Aorta (tissue), 5 donors: ENCODE data around the gene ZRANB2. TPM values are rescaled to one million over a fixed set of nuclear protein-coding genes. Genes with fewer than 3 reads are reported as not detected.

ENCODE experiments used
- ATAC-seq: fragments of 200-7000 bp; cut with Tn5 transposase; one replicate; pipeline ENCODE4 v1.9.1; 2022; ENCODE audit warnings: moderate library complexity; ENCODE audit not compliant: low FRiP score
- DNase-seq, 2 donors: peaks; one replicate each; pipeline ENCODE4 v3.0.0-alpha.2; 2020
- H3K27ac ChIP-seq, 2 donors: one replicate each; pipeline ENCODE4 v1.5.1; 2013; ENCODE audit warnings: low read length in 2 of 2, mild to moderate bottlenecking in 2 of 2, moderate library complexity in 2 of 2, control low read depth in 1 of 2, inconsistent platforms in 1 of 2, low read depth in 1 of 2
- H3K27me3 ChIP-seq, 2 donors: one replicate each; pipeline ENCODE4 v1.6.1; 2013; ENCODE audit warnings: control low read depth in 1 of 2, low read length in 1 of 2, mild to moderate bottlenecking in 1 of 2, moderate library complexity in 1 of 2; ENCODE audit not compliant: insufficient read depth in 2 of 2, control insufficient read depth in 1 of 2
- H3K36me3 ChIP-seq, 2 donors: one replicate each; pipeline ENCODE4 v1.6.1; 2013; ENCODE audit warnings: control low read depth in 1 of 2, low read length in 1 of 2, mild to moderate bottlenecking in 1 of 2; ENCODE audit not compliant: insufficient read depth in 2 of 2, control insufficient read depth in 1 of 2
- H3K4me1 ChIP-seq, 2 donors: one replicate each; pipeline ENCODE4 v1.6.1; 2013; ENCODE audit warnings: low read length in 2 of 2, control low read depth in 1 of 2, mild to moderate bottlenecking in 1 of 2, moderate library complexity in 1 of 2; ENCODE audit not compliant: insufficient read depth in 2 of 2, control insufficient read depth in 1 of 2
- H3K4me3 ChIP-seq, 2 donors: one replicate each; pipeline ENCODE4 v1.5.1; 2013; ENCODE audit warnings: low read length in 2 of 2, control low read depth in 1 of 2, mild to moderate bottlenecking in 1 of 2
- H3K9me3 ChIP-seq: one replicate; pipeline ENCODE4 v1.6.1; 2013; ENCODE audit warnings: mild to moderate bottlenecking, low read length; ENCODE audit not compliant: control insufficient read depth
- WGBS, 2 donors: extraction: QIAGEN DNeasy Blood & Tissue Kit; methylation state at CpG; one replicate each; pipeline ENCODE4 v1.1.7; 2013; 5-methylcytosine and 5-hydroxymethylcytosine counted together
- intact Hi-C, 2 donors: fragments of 100-400 bp; cut with DNase I; formaldehyde crosslinking; loops; one replicate each; pipeline versions ENCODE4 v1.14.2 to v1.15.0; 2022
- polyA plus RNA-seq, 2 donors: library from polyadenylated mRNA; stranded (reverse); fragments of 200-250 nt; gene quantifications; one replicate each; pipeline ENCODE4 v1.2.3, GENCODE V29; 2013
- total RNA-seq, 2 donors: library from RNA; stranded (reverse); fragmentation: NEBNext Ultra II Directional; extraction: Animal tissue kit (Norgen Biotek cat#: 25700); gene quantifications; one replicate each; pipeline ENCODE4 v1.2.1, GENCODE V29; 2021
- donor health status: healthy with polysubstance abuse.
- donor health status: Bipolar disorder and iron deficiency.
- donor health status: DM: no; HTN: no; CAD: no.
- donor health status: DM: no; HTN: no; CAD: no.
- donor health status: DM: yes; HTN: yes; CAD: no.

The ZRANB2 gene
- total and polyA plus RNA-seq, 4 donors: 26.3 to 118 (median 100) TPM

- Histone ChIP-seq H3K27ac (no peak overlapping the region), H3K4me1 (peaks cover 0 to 2% of the 10 kb centered on the region in 2 donors), H3K4me3 (no peak overlapping the region), H3K9me3 (no peaks in the 10 kb centered on the region), H3K27me3 (no peaks in the 10 kb centered on the region), H3K36me3 (no peaks in the 10 kb centered on the region)
- ATAC-seq (no peak), DNase-seq (no peak)
- intact Hi-C loops: no loop called here
- 96 to 99% methylated on average over 2 of the region's 2 CpGs for WGBS, 2 donors
Observed at GRCh38 chr1:71094913-71095312, 14.1 kb upstream of the ZRANB2 start.

- intact Hi-C loops: no loop called here
- WGBS, 2 donors: 33 to 40% methylated on average over 1 of the region's 1 CpG
Observed at GRCh38 chr1:71093938-71094337, 13.1 kb upstream of the ZRANB2 start.

GRCh38 chr1:71089536-71090270 is 8.9 kb upstream of the ZRANB2 start:
- H3K4me3 ChIP-seq: no peak overlapping the region
- 48 to 52% methylated on average over 6 of the region's 6 CpGs for WGBS, 2 donors
- no peaks in the 10 kb centered on the region for H3K36me3 ChIP-seq
- H3K27ac ChIP-seq: peak overlapping the region; percentile 44 to 51
- DNase-seq (no peak), ATAC-seq (no peak)
- no peaks in the 10 kb centered on the region for H3K27me3 ChIP-seq
- intact Hi-C loops: no loop called here
- no peaks in the 10 kb centered on the region for H3K9me3 ChIP-seq
- H3K4me1 ChIP-seq: peaks cover 0 to 2% of the 10 kb centered on the region in 2 donors

More at GRCh38 chr1:71093938-71094337, 13.1 kb upstream of the ZRANB2 start:
- Histone ChIP-seq H3K4me1 (peaks cover 0 to 2% of the 10 kb centered on the region in 2 donors), H3K27me3 (no peaks in the 10 kb centered on the region), H3K4me3 (no peak overlapping the region), H3K36me3 (no peaks in the 10 kb centered on the region), H3K9me3 (no peaks in the 10 kb centered on the region), H3K27ac (no peak overlapping the region)
- DNase-seq (no peak), ATAC-seq (no peak)

- H3K27ac ChIP-seq: peak overlapping the region in 1 of 2 donors; percentile 43
- intact Hi-C loops: no loop called here
- H3K27me3 ChIP-seq: no peaks in the 10 kb centered on the region
- 94% methylated on average over 5 of the region's 5 CpGs for WGBS, 2 donors
- H3K4me3 ChIP-seq: no peak overlapping the region
- no peak for DNase-seq
- H3K9me3 ChIP-seq: no peaks in the 10 kb centered on the region
- H3K36me3 ChIP-seq: no peaks in the 10 kb centered on the region
- no peak for ATAC-seq
- H3K4me1 ChIP-seq: peaks cover 0 to 2% of the 10 kb centered on the region in 2 donors
Observed at GRCh38 chr1:71088645-71089287, 7.9 kb upstream of the ZRANB2 start.

- Histone ChIP-seq H3K36me3 (no peaks in the 10 kb centered on the region), H3K27me3 (no peaks in the 10 kb centered on the region), H3K4me3 (no peak overlapping the region), H3K9me3 (no peaks in the 10 kb centered on the region), H3K4me1 (peaks cover 0 to 2% of the 10 kb centered on the region in 2 donors), H3K27ac (no peak overlapping the region)
- WGBS, 2 donors: 98% methylated on average over 1 of the region's 1 CpG
- intact Hi-C loops: no loop called here
- DNase-seq (no peak), ATAC-seq (no peak)
Observed at GRCh38 chr1:71087713-71088112, 6.9 kb upstream of the ZRANB2 start.

- intact Hi-C loops: no loop called here
- Histone ChIP-seq H3K9me3 (no peaks in the 10 kb centered on the region), H3K27me3 (no peaks in the 10 kb centered on the region), H3K4me3 (no peak overlapping the region), H3K36me3 (no peaks in the 10 kb centered on the region), H3K27ac (no peak overlapping the region), H3K4me1 (peaks cover 0 to 2% of the 10 kb centered on the region in 2 donors)
- ATAC-seq: no peak
- DNase-seq: no peak
Observed at GRCh38 chr1:71087060-71087459, 6.2 kb upstream of the ZRANB2 start.

- Histone ChIP-seq H3K4me3 (no peak overlapping the region), H3K27me3 (no peaks in the 10 kb centered on the region), H3K4me1 (peaks cover 0 to 2% of the 10 kb centered on the region in 2 donors), H3K27ac (no peak overlapping the region), H3K9me3 (no peaks in the 10 kb centered on the region), H3K36me3 (no peaks in the 10 kb centered on the region)
- DNase-seq (no peak), ATAC-seq (no peak)
- 76 to 79% methylated on average over 1 of the region's 1 CpG for WGBS, 2 donors
- intact Hi-C loops: no loop called here
Observed at GRCh38 chr1:71086331-71086730, 5.5 kb upstream of the ZRANB2 start.

GRCh38 chr1:71083271-71083670 is 2.4 kb upstream of the ZRANB2 start:
- WGBS, 2 donors: 34 to 41% methylated on average over 2 of the region's 2 CpGs
- intact Hi-C loops: no loop called here
- H3K27me3 ChIP-seq: no peaks in the 10 kb centered on the region
- no peaks in the 10 kb centered on the region for H3K9me3 ChIP-seq
- ATAC-seq (no peak), DNase-seq (no peak)
- H3K4me3 ChIP-seq: no peak overlapping the region
- H3K4me1 ChIP-seq: no peaks in the 10 kb centered on the region
- no peaks in the 10 kb centered on the region for H3K36me3 ChIP-seq
- no peak overlapping the region for H3K27ac ChIP-seq

GRCh38 chr1:71081697-71082080 is 854 bp upstream of the ZRANB2 start:
- Histone ChIP-seq H3K4me3 (peak overlapping the region in 1 of 2 donors; percentile 97), H3K27me3 (no peaks in the 10 kb centered on the region), H3K9me3 (no peaks in the 10 kb centered on the region), H3K36me3 (no peaks in the 10 kb centered on the region), H3K4me1 (no peaks in the 10 kb centered on the region), H3K27ac (no peak overlapping the region)
- no peak for ATAC-seq
- 14 to 22% methylated on average over 7 of the region's 7 CpGs for WGBS, 2 donors
- intact Hi-C loops: loop anchor here in 1 of 2 donors (2.0 kb wide), 1 partner anchor 877 kb away; the partner anchor contains the start of gene LRRC40
- DNase-seq: peak; percentile 43 to 66
